Measurements from ENCODE around the gene SGPL1. TPM values are rescaled to one million over a fixed set of nuclear protein-coding genes. Genes with fewer than 3 reads are reported as not detected.

The SGPL1 gene
- total RNA-seq, 1 experiment from 2014 or later, result 35.1 TPM

DNA sequence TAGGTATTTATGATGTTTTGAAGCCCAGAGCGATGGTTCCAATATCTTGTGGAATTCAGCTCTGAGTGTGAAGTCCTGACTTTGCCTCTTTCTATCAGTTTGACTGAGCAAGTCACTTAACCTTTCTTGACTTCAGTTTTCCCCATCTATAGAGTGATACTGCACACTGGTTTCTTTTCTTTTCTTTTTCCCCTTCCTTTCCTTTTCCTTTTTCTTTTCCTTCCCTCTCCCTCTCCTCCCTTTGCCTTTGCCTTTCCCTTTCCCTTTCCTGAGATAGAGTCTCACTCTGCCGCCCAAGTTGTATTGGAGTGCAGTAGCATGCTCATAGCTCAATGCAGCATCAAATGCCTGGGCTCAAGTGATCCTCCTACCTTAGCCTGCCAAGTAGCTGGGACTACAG is 20.6 kb downstream of the SGPL1 start:
- Histone ChIP-seq H3K36me3 (replicated peaks; ENCODE audit: control insufficient read depth, insufficient read depth, low read length) (no peaks in the 10 kb centered on the region; the same call in 1 of the 2 replicates), H3K4me3 (ENCODE audit: insufficient read depth, low read depth, low read length) (no peak overlapping the region), H3K27me3 (ENCODE audit: control insufficient read depth, insufficient read depth, low read length) (no peaks in the 10 kb centered on the region)
- no peak for DNase-seq

DNA sequence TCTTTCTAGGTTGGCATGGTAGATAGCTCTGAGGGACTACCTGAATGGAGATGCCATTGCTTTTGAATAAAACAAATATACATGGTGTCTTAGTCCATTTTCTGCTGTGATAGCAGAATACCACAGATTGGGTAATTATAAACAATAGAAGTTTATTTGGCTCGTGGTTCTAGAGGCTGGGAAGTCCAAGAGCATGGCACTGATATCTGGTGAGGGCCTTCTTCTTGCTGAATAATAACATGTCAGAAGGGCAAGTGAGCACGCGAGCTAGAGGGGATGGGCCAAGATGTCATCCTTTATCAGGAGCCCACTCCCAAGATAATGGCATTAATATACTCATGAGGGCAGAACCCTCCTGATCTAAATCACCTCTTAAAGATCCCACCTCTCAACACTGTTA is 21.9 kb downstream of the SGPL1 start:
- DNase-seq, result no peak
- Histone ChIP-seq H3K4me3 (ENCODE audit: insufficient read depth, low read depth, low read length) (no peak overlapping the region), H3K27me3 (ENCODE audit: control insufficient read depth, insufficient read depth, low read length) (no peaks in the 10 kb centered on the region), H3K36me3 (replicated peaks; ENCODE audit: control insufficient read depth, insufficient read depth, low read length) (no peaks in the 10 kb centered on the region; the same call in 1 of the 2 replicates)

DNA sequence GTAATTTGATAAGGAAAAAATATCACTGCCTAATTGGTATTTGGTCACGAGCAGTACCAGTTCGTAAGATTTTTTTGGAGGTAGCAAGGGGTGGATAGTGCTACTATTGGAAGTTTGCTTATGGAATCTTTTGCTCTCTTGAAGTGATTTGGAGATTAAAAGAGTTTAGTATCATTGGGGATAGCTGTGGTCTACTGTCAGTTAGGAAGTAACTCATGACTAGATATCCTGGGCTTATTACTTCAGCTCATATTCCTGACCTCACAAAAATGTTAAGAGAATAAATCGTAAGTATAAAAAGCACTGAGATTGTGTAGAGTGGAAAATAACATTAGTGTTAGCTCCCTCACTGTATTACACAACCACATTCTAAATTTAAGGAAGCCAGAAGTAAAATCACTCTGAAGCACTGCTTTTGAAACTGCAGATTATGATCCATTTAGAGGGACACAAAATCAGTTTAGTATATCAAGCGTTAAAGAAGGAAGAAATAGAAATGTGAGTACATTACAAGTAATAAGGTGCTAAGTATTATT is 22.6 kb downstream of the SGPL1 start:
- no peak overlapping the region for H3K4me3 ChIP-seq (ENCODE audit: insufficient read depth, low read depth, low read length)
- H3K36me3 ChIP-seq (replicated peaks; ENCODE audit: control insufficient read depth, insufficient read depth, low read length), result no peaks in the 10 kb centered on the region; the same call in 1 of the 2 replicates
- no peaks in the 10 kb centered on the region for H3K27me3 ChIP-seq (ENCODE audit: control insufficient read depth, insufficient read depth, low read length)
- no peak for DNase-seq

DNA sequence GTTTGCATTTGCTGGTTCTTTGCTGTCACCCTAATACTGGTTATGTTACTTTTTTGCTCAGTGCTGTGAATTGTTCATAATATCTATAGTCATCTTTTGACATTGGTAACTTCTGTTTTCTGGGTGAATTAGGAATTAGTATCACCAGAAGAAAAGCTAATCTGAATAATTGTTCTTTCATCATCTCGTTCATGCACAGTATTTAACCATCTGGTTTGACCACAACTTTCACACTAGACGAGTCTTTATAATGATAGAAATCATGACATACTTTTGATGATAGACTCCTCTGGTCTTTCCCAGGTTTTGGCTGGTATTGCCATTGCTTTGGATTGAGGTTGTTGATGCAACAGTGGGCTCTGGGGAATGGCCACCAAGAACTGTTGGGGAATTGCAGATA is 25.1 kb downstream of the SGPL1 start:
- peaks cover 1% of the 10 kb centered on the region for H3K36me3 ChIP-seq (replicated peaks; ENCODE audit: control insufficient read depth, insufficient read depth, low read length)
- no peak for DNase-seq
- no peaks in the 10 kb centered on the region for H3K27me3 ChIP-seq (ENCODE audit: control insufficient read depth, insufficient read depth, low read length)
- no peak overlapping the region for H3K4me3 ChIP-seq (ENCODE audit: insufficient read depth, low read depth, low read length)

GRCh38 chr10:70843333-70843732 is 27.6 kb downstream of the SGPL1 start:
- DNase-seq, result no peak
- H3K27me3 ChIP-seq (ENCODE audit: control insufficient read depth, insufficient read depth, low read length), result no peaks in the 10 kb centered on the region
- H3K4me3 ChIP-seq (ENCODE audit: insufficient read depth, low read depth, low read length), result no peak overlapping the region
- H3K36me3 ChIP-seq (replicated peaks; ENCODE audit: control insufficient read depth, insufficient read depth, low read length), result peaks cover 3% of the 10 kb centered on the region

DNA sequence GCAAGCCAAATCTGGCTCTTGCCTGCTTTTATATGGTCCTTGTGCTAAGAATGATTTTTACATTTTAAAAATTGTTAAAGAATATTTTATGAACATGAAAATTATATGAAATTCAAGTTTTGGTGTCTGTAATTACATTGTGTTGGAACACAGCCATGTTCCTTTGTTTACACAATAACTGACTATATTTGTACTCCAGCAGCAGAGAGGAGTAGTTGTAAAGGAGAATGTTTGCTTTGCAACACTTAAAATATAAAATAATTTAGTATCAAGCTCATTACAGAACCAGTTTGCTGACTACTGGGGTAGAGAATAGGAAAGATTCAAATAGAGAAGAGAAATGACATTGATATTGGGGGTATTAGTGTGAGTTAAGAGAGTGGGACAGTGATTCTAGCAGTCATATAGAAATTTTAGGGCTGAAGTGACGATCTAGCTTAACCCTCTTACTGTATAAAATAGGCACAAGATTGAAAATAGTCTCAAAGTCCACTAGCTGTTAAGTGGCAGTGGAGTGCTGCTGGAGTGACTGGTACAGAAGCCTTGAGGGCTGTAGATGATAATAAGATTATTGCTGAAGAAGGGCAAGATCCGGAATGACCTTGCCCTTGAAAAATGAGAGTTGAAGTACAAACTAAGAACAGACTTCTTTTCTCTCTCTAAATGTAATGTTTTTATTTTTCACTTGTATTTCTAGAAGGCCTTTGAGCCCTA is 28.2 kb downstream of the SGPL1 start:
- no peak for DNase-seq
- peaks cover 3% of the 10 kb centered on the region for H3K36me3 ChIP-seq (replicated peaks; ENCODE audit: control insufficient read depth, insufficient read depth, low read length)
- H3K4me3 ChIP-seq (ENCODE audit: insufficient read depth, low read depth, low read length), result no peak overlapping the region
- no peaks in the 10 kb centered on the region for H3K27me3 ChIP-seq (ENCODE audit: control insufficient read depth, insufficient read depth, low read length)

DNA sequence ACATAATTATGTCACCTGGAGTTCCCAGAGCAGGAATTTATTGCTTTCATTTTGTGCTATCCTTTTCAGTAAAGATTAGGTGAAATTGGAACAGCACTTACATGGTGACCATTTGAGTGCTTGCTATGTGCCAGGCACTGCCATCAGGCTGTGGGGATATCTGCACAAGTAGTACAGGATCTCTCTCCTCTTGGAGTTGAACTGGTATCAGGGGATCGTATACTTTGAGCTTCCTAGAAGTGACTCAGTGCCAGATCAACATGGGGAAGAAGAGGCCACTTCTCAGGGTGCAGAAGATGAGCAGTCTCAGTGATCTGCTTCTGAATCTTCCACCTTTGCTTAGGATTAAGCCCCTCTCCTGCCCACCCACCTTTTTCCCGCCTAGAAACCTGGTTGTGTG is 29.5 kb downstream of the SGPL1 start:
- Histone ChIP-seq H3K4me3 (ENCODE audit: insufficient read depth, low read depth, low read length) (no peak overlapping the region), H3K36me3 (replicated peaks; ENCODE audit: control insufficient read depth, insufficient read depth, low read length) (peaks cover 3% of the 10 kb centered on the region), H3K27me3 (ENCODE audit: control insufficient read depth, insufficient read depth, low read length) (no peaks in the 10 kb centered on the region)
- no peak for DNase-seq

GRCh38 chr10:70845816-70846215 is 30.1 kb downstream of the SGPL1 start:
- Histone ChIP-seq H3K36me3 (replicated peaks; ENCODE audit: control insufficient read depth, insufficient read depth, low read length) (peaks cover 3% of the 10 kb centered on the region), H3K27me3 (ENCODE audit: control insufficient read depth, insufficient read depth, low read length) (no peaks in the 10 kb centered on the region), H3K4me3 (ENCODE audit: insufficient read depth, low read depth, low read length) (no peak overlapping the region)
- DNase-seq, result no peak

GRCh38 chr10:70846795-70847194 is 31.0 kb downstream of the SGPL1 start:
- peaks cover 7% of the 10 kb centered on the region for H3K36me3 ChIP-seq (replicated peaks; ENCODE audit: control insufficient read depth, insufficient read depth, low read length)
- no peak for DNase-seq
- no peak overlapping the region for H3K4me3 ChIP-seq (ENCODE audit: insufficient read depth, low read depth, low read length)
- no peaks in the 10 kb centered on the region for H3K27me3 ChIP-seq (ENCODE audit: control insufficient read depth, insufficient read depth, low read length)

DNA sequence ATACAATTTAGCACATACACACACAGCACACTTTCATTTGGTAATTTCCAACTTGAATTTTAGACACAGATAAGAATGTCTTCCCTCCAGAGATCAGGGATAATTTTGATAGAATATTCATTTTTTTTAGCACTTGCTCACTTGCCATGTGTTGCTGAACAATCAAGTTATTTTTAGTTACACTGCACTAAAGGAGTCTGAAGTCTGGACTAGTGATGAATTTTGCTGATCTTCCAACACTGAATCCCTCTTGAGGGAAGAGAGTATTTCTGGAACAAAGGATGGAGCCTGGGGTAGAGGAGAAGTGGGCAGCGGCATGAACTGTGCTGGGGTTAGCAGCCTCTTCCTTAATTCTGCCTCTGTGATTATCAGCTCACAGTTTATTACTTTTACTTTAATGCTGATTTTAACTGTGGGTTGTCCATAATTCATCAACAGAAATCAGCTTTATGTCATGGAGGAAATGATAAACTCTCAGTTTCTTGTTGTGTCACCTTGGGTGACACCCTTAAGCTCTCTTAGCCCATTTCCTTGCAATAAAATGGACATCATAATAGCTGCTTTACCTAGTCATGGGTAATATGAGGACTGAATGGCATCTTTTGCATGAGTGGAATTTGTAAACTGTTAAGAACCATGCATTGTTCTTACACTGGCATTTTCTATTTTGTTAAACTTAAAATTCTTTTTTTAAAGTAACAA is 32.1 kb downstream of the SGPL1 start:
- no peak for DNase-seq
- no peak overlapping the region for H3K4me3 ChIP-seq (ENCODE audit: insufficient read depth, low read depth, low read length)
- peaks cover 9% of the 10 kb centered on the region for H3K36me3 ChIP-seq (replicated peaks; ENCODE audit: control insufficient read depth, insufficient read depth, low read length)
- H3K27me3 ChIP-seq (ENCODE audit: control insufficient read depth, insufficient read depth, low read length), result no peaks in the 10 kb centered on the region

DNA sequence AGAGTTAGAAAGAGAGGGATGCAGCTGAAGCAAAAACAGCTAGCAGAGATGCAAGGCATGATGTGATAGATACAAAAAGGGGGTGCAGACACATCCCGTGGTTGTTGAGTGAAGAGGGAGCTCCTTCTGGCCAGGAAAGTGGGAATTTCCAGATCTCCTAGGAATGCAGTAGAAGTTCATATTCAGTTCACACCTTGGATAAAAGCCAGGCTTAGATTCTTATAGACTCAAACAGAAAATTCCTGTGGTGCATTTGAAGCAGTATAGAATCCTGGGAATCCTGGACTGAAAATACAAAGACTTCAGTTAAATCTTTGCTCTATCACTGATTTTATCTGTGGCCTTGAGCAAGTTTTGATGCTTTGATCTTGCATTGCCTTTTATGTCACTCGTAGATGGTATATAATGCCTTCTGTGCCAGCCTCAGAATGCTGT is 33.9 kb downstream of the SGPL1 start:
- no peak overlapping the region for H3K4me3 ChIP-seq (ENCODE audit: insufficient read depth, low read depth, low read length)
- DNase-seq, result no peak
- no peaks in the 10 kb centered on the region for H3K27me3 ChIP-seq (ENCODE audit: control insufficient read depth, insufficient read depth, low read length)
- H3K36me3 ChIP-seq (replicated peaks; ENCODE audit: control insufficient read depth, insufficient read depth, low read length), result peaks cover 12% of the 10 kb centered on the region

GRCh38 chr10:70850097-70850496 is 34.3 kb downstream of the SGPL1 start:
- no peak overlapping the region for H3K4me3 ChIP-seq (ENCODE audit: insufficient read depth, low read depth, low read length)
- H3K36me3 ChIP-seq (replicated peaks; ENCODE audit: control insufficient read depth, insufficient read depth, low read length), result peaks cover 13% of the 10 kb centered on the region
- DNase-seq, result no peak
- no peaks in the 10 kb centered on the region for H3K27me3 ChIP-seq (ENCODE audit: control insufficient read depth, insufficient read depth, low read length)

DNA sequence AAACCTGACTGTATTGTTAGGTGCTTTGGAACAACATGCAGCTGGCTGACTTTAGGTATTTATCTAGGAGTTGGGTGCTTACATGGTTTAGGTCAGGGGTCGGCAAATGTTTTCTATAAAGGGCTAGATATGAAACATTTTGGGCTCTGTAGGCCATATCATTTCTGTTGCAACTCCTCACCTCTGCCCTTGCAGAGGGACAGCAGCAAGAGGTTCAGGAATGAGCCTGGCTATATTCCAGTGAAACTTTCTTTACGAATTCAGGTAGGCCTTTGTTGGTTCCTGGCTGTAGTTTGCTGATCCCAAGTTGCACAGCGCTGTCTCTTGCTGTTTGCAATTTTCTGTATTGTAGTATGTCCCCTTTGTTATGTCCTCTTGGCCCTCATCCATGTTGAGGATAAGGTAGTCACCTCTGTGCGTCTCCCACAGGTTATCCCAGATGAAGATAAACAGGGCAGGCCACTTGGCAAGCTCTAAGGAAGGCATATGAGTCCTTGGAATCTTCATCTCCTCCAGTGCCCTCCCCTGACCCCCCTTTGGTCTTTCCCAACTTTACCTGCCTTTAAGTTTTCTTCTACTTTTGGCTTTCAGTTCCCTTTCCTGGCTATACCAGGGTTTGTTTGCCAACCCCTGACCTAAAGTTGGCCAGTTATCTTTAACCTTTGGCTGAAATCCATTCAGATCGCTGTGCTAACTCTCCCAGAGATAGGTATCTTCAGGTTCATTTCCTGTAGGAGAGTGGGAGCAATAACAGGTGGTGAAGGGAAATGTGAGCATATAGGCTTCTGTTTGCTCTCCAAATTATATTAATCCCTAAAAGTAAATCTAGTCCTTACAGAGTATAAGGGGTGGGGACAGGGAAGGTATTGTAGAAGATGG is 36.1 kb downstream of the SGPL1 start:
- Histone ChIP-seq H3K27me3 (ENCODE audit: control insufficient read depth, insufficient read depth, low read length) (no peaks in the 10 kb centered on the region), H3K36me3 (replicated peaks; ENCODE audit: control insufficient read depth, insufficient read depth, low read length) (peaks cover 14% of the 10 kb centered on the region)

GRCh38 chr10:70853038-70853437 is 37.3 kb downstream of the SGPL1 start:
- Histone ChIP-seq H3K27me3 (ENCODE audit: control insufficient read depth, insufficient read depth, low read length) (no peaks in the 10 kb centered on the region), H3K4me3 (ENCODE audit: insufficient read depth, low read depth, low read length) (no peak overlapping the region), H3K36me3 (replicated peaks; ENCODE audit: control insufficient read depth, insufficient read depth, low read length) (peaks cover 16% of the 10 kb centered on the region)
- DNase-seq, result no peak

More for the DNA sequence above, 36.1 kb downstream of the SGPL1 start:
- DNase-seq, result no peak
- no peak overlapping the region for H3K4me3 ChIP-seq (ENCODE audit: insufficient read depth, low read depth, low read length)
